GM21737 (cell line): ENCODE measurements around the gene MAFB.

Source experiments
- ATAC-seq: cut with Tn5 transposase; IDR thresholded peaks from one replicate; pipeline ENCODE4 v1.9.1; 2021; ENCODE audit warnings: mild to moderate bottlenecking, moderate library complexity; ENCODE audit not compliant: unreplicated experiment

Gene MAFB

GRCh38 chr20:40663304-40663790 lies 25.7 kb downstream of the MAFB start:
- ATAC-seq, result no peak

DNA sequence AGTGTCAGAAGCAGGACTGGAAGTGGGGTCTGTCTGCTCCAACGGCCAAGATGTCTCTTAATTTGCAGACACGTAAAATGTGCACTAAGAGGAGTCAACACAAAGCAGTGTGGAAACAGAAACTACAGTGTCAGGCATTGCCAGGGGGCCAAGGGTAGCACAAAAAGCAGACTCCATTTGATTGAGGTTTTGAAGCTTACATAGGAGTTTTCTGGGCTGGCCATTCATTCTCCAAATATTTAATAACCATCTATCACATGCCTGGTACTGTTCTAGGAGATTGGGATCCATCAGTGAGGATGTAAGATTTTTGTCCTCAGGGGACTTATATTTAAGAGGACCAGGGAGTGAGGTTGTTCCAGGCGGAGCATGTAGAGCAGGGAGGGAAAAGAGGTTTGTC lies 29.5 kb downstream of the MAFB start:
- no peak for ATAC-seq

- ATAC-seq, result no peak
Observed at GRCh38 chr20:40658509-40658908, 30.5 kb downstream of the MAFB start.

DNA sequence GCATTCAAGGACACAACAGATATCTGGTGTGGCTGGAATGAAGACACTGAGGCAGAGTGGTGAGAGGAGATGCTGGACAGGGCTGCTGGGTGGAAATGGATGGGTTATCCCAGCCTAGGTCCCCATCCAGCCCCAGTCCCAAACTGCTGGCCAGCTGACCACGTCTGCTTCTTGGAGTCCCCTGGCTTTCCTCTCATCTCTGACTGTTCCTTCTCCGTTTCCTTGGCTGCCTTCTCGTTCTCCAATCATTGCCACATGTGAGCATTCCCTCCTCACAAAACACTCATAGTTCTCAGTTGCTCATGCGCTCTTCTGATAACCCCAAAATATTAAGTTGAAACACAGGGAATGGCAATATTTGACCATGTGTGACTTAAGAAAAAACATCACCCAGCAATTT lies 31.5 kb downstream of the MAFB start:
- no peak for ATAC-seq

DNA sequence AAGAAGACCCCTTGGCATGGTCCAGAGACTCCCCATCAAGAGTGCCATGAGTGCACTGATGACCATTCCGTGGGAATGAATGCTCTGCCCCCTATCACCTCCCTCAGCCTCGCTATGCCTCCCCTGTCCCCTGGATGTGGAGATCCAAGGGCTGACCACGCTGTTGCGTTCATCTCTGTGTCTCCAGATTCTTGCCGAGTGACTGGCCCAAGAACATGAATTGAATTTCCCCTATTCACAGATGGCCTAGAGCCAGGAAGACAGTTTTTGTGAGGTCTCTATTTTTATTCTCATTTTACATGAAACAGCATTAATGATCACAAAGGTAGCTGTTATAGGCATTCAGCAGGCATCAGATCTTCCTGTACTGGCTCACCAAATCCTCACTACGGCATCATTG lies 33.6 kb downstream of the MAFB start:
- no peak for ATAC-seq

- no peak for ATAC-seq
Observed at GRCh38 chr20:40654876-40655275, 34.2 kb downstream of the MAFB start.

DNA sequence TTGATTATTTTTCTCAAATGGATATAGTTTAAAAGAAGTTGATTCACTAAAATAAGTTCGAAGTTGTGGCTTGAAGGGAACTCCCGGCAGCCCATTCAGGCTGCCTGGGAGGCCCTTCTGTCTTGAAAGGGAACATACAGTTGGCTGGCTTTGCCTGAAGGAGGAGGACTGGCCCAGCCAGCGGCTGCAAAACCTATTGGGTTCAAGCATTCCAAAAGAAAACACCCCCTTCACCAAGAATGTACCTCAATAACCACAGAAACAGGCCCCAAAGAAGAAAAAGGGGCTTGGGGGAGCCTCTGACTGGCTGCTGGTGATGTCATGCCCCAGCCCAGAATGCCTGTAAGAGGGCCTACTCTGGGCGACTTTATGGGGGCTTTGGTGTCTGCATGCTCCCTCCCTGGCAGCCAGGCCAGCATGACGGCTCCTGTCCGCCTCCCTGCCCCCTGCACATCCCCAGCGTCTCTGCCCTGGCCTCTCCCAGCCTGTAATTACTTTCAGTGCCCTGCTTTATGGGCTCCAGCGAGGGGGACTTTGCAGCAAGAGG lies 36.5 kb downstream of the MAFB start:
- ATAC-seq, result no peak

- no peak for ATAC-seq
Observed at GRCh38 chr20:40651151-40651550, 37.9 kb downstream of the MAFB start.

DNA sequence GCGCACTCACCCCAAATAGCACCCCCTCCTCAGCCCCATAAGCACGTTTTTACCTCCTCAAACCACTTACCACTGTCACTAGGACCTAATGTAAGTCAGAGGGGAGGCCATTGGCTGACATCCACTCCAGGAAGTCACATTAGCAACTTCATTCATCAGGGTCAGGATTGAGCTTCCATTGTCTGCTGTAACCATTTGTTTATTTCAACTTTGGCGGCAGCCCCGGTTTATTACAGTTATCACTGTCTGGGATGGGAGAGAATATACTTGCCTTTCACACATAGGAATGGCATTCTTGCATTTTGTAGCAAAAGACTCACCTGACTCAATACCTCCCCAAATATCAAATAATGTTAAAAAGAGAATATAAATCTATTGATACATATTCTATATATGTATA lies 38.3 kb downstream of the MAFB start:
- ATAC-seq, result no peak

DNA sequence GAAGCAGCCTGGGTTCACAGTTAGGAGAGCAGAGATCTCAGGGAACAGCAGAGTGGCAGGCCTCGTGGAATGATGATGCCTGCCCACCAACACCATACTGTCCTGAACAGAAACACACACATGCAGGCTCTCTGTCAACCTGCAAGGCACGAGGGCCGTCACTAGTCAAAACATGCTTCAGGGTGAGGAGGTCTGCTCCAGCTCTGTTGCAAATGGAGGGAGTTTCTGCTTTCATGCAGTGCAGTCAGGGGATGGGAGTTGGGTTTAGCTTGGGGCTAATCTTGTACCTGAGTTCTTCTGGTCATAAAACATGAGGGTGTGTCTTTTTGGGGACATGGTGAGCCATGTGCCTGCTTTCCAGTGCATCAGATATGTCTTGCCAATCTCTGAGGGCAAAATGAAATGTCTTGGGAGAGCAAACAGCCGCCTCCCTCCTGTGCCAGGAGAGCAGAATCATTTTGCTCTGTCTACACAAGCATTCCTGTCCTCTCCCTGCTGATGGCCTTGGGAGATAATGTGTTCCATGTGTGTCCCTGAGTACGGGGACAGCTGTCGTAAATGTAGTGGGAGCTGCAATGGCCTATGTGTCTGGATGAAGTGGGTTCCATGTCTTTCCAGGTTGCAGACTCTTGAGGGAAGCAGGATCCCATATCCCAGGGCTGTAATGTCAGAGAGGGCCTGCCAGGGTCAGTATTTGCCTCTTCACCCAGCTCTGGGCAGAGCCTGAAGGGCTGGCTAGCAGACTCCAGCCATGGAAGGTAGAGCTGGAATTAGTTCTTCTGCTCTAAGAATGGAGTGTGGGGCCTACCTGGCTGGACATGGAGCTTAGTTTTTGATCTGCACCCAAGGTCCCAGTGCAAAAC lies 40.6 kb downstream of the MAFB start:
- ATAC-seq, result no peak

DNA sequence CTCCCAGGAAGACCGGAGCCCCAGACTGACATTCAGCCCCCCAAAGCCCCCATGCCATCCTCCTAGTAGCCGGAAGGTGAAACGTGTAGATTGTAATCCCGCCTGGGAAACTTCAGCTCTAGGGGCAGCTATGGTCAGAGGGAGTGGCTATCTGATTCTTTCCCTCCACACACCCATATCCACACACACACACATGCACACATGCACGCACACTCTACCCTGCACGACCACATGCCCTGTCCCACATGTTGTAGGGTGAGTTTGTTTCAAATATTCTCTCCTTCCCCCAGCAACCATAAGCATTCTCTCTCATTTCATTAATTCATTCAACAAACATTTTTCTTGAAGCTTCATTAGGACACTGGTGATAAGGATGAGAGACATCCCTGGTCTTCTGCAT lies 42.2 kb downstream of the MAFB start:
- ATAC-seq, result no peak

DNA sequence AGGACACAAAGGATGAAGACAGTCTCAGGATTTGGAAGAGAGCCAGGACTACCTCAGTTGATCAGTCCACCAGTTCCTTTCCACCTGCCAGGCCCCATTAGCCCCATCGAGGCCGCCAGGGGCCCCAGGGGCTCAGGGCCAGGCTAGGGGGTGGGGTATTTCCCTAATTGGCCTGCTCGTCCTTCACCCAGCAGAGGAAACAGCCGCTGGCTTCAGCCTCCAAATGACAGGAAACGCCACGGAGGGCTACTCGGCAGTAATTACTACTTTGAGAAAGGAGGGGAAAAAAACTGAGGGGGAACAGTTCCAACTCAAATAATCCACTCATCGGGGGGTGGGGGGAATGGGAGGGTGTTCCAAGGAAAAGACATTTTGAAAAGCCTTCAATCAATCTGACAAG lies 42.7 kb downstream of the MAFB start:
- no peak for ATAC-seq

GRCh38 chr20:40644863-40645262 lies 44.2 kb downstream of the MAFB start:
- ATAC-seq, result no peak

DNA sequence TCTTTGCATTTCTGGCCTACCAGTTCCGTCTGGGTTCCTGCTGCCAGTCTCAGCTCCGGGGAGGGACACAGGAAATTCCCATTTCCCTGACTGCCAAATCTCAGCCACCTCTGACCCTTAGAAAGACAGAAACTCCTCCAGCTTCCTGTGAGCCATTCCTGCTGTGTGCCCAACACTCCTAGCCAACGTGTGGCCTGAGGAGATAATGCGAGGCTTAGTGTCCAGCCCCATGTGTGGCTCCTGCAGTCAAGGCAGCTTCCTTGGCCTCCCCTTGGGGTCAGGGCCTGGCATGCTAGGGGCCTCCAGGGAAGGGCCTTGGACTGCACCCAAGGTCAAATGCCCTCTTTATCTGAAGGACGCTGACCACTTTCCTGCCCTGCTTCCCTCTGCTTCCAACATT lies 45.1 kb downstream of the MAFB start:
- no peak for ATAC-seq

GRCh38 chr20:40641809-40642208 lies 47.2 kb downstream of the MAFB start:
- no peak for ATAC-seq

- ATAC-seq, result no peak
Observed at GRCh38 chr20:40641202-40641601, 47.8 kb downstream of the MAFB start.

DNA sequence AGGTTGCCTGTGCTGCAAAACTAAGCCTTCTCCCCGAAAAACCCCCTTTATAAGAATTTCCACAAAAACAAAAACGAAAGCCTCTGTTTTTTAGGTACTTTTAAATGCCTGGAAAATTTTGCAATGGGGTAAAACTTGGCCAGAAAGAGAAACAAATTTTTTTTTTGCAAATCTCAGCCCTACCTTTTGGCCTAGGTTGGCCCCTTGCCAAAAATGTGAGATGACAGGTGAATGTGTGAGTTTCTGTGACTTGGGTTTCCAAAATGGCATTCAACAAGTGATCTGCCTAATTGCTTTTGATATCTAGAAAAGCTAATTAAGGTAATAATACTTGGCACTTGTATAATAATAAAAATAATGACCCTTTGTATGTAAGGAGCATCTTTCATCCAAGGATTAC lies 48.4 kb downstream of the MAFB start:
- ATAC-seq, result no peak

DNA sequence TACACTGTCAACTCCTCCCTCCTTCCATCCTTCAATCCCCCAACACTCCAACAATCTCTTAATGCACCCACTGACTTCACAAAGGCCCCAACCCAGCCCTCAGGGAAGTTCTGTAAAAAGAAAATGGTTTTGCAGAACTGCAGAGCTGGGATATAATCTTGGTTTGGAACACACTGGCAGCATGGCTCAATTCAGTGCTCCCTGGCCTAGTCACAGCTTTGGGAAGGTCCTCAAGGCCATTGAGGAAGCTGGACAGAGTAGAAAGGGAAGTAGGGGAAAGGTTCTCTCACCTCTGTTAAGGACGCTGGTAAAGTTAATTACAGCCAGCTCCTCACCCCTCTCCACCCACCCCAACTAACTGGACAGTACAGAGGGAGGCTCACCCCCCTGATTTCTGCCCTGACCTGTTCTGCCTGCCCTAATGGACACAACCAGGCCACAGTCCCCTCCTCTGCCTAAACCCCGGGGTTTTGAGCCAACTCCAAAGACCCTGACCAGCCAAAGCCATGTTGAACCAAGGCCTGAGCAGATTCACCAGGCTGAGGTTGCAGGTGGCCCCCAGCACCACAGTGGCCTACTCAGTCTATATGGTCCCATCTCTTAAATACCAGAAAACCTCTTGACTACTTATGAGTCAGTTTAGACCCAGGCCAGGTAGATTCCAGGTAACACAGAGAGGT lies 49.2 kb downstream of the MAFB start:
- ATAC-seq, result no peak

DNA sequence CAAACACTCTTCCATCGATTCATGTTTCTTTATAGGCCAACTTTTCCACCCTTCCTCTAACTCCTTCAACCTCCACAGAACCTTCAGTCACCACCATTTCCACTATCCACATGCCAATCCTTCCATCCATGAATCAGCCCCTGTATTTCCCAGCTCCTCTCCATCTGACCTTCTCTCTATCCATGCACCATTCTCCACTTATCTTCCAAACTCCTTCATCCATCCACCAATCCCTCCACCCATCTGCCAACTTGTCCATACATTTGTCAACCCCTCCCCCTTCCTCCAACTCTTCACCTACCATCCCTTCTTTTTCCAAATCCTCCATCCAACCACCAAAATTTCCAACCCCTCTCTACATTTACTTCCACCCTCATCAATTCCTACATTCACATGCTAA lies 49.9 kb downstream of the MAFB start:
- no peak for ATAC-seq

GRCh38 chr20:40638414-40638813 lies 50.6 kb downstream of the MAFB start:
- no peak for ATAC-seq

GRCh38 chr20:40637176-40637575 lies 51.9 kb downstream of the MAFB start:
- no peak for ATAC-seq

- ATAC-seq, result no peak
Observed at GRCh38 chr20:40636486-40636885, 52.5 kb downstream of the MAFB start.
